HG02642 (cell line): ENCODE results near the gene TMEM63B.

ENCODE experiments used
- ATAC-seq: cut with Tn5 transposase; IDR thresholded peaks from one replicate; pipeline ENCODE4 v1.9.1; 2021; ENCODE audit warnings: mild to moderate bottlenecking; ENCODE audit not compliant: unreplicated experiment, poor library complexity

Gene TMEM63B

GRCh38 chr6:44115866-44116265, 11.5 kb upstream of the TMEM63B start:
- no peak for ATAC-seq

GRCh38 chr6:44116641-44117382, 10.5 kb upstream of the TMEM63B start:
- ATAC-seq, result no peak

- no peak for ATAC-seq
Observed at GRCh38 chr6:44117397-44118128, 9.8 kb upstream of the TMEM63B start.

GRCh38 chr6:44119704-44120262, 7.6 kb upstream of the TMEM63B start:
- ATAC-seq, result no peak

- ATAC-seq, result no peak
Observed at GRCh38 chr6:44120692-44121443, 6.5 kb upstream of the TMEM63B start.

GRCh38 chr6:44122801-44123200, 4.6 kb upstream of the TMEM63B start:
- no peak for ATAC-seq

GRCh38 chr6:44123544-44123943, 3.8 kb upstream of the TMEM63B start:
- no peak for ATAC-seq

GRCh38 chr6:44126320-44127149, 819 bp upstream of the TMEM63B start:
- peak; percentile 45 for ATAC-seq

- ATAC-seq, result no peak
Observed at GRCh38 chr6:44128020-44128917, 915 bp downstream of the TMEM63B start.

GRCh38 chr6:44129841-44130322, 2.5 kb downstream of the TMEM63B start:
- ATAC-seq, result no peak

- ATAC-seq, result no peak
Observed at GRCh38 chr6:44131892-44132291, 4.5 kb downstream of the TMEM63B start.

GRCh38 chr6:44132476-44132875, 5.1 kb downstream of the TMEM63B start:
- ATAC-seq, result no peak

- ATAC-seq, result no peak
Observed at GRCh38 chr6:44133003-44133931, 5.9 kb downstream of the TMEM63B start.

GRCh38 chr6:44133981-44134711, 6.8 kb downstream of the TMEM63B start:
- ATAC-seq, result no peak

GRCh38 chr6:44135173-44135758, 7.9 kb downstream of the TMEM63B start:
- no peak for ATAC-seq

- ATAC-seq, result no peak
Observed at GRCh38 chr6:44135875-44136274, 8.5 kb downstream of the TMEM63B start.
